ENCODE measurements around the gene CES2.
"Not testable (repeated sequence)": the region's sequence is repeated elsewhere in the genome, so short reads cannot be mapped to it uniquely, and the experiment has no call there.

The CES2 gene

DNA sequence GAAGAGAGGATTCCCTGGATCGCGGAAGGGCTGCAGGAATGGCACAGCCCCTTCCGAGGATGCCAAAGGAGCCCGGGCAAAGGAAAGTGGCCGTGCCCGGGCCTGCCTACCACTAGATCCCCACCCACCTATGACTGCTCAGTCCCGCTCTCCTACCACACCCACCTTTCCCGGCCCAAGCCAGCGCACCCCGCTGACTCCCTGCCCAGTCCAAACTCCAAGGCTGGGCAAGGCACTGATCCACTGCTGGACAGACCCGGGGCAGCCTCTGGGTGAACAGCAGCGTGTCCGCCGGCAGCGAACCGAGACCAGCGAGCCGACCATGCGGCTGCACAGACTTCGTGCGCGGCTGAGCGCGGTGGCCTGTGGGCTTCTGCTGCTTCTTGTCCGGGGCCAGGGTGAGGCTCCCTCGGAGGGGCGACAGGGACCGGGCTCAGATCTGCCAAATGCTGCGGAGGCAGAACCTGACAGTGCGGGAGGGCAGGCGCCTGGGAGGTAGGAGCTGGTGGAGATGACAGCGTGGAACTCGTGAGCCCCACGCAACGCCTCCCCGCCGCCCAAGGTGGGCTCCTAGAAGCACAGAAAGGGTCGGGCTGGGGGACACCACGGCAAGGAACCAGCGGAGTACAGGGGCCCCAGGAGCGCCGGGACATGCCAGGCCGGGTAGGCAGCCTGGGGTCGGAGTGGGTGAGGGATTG, at the start of gene CES2:
Gene CES2, plus strand, starts transcription at position 203 of the 698 bp plus-strand sequence. Its CDS starts 120 bp downstream, at position 323.
- in situ Hi-C loops (cut with MboI; ENCODE audit: low sequenced_read_pairs) = no loop called here

DNA sequence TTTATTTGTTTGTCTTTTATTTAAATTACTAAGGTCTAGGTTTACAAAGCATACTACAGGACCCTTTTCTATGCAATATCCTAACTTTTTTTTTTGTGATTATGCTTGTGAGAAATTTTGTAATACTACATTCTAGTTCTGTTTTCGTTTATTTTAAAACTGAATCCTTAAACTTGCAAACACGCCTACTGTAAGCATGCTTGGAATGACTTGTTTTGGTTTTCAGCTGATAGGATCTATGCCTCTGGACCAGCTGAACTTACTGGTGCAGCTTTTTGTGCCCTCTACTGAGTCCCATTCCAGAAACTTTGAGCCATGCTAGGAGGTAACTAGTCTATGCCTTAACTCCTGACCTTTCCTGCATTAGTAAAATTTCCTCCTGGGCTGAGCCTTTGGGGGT, 49.0 kb upstream of the CES2 start:
- in situ Hi-C loops (cut with MboI; ENCODE audit: low sequenced_read_pairs) = no loop called here

DNA sequence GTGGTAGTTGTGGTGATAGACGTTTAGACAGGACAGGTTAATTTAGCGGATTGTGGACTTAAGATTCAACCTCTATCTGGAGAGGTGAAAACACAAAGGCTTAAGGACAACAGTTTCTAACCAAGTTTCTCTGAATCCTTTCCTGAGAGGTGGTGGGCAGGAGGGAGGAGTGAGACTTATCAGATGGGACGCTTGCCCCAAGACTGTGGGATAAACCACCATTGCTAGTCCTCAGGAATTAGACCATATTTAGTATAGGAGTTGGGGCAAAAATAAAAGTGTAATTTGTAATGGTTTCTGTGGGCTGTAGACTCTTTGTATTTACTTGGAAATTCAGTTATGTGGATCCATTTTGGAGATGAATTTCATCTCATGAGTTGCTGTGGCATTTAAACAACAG, 48.4 kb upstream of the CES2 start:
- in situ Hi-C loops (cut with MboI; ENCODE audit: low sequenced_read_pairs) = no loop called here

GRCh38 chr16:66888647-66889615, 46.4 kb upstream of the CES2 start:
- in situ Hi-C loops (cut with MboI; ENCODE audit: low sequenced_read_pairs) = no loop called here

- in situ Hi-C loops (cut with MboI; ENCODE audit: low sequenced_read_pairs) = no loop called here
Measured at GRCh38 chr16:66889622-66890021, 45.7 kb upstream of the CES2 start.

DNA sequence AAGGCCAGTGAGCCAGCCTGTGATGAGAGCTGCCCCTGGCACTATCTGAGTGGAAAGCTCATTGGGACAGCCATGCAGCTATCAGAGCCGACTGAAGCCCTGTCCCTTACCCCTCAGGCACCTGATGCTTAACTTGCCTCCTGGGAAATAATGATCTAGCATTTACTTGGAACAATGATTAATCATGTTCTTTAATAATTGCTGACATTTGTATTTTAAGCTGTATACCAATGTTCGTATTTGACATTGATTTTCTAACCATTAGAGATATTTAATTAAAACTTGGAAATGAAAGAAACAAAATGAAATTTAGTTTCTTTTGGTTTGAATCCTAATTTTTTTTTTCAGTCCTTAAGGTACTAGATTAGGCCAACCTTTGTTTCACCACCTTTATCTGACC, 44.5 kb upstream of the CES2 start:
- in situ Hi-C loops (cut with MboI; ENCODE audit: low sequenced_read_pairs) = no loop called here

- in situ Hi-C loops (cut with MboI; ENCODE audit: low sequenced_read_pairs) = no loop called here
Measured at GRCh38 chr16:66891360-66891759, 44.0 kb upstream of the CES2 start.

- in situ Hi-C loops (cut with MboI; ENCODE audit: low sequenced_read_pairs) = no loop called here
Measured at GRCh38 chr16:66891797-66892196, 43.5 kb upstream of the CES2 start.

- in situ Hi-C loops (cut with MboI; ENCODE audit: low sequenced_read_pairs) = no loop called here
Measured at GRCh38 chr16:66894055-66894454, 41.3 kb upstream of the CES2 start.

- in situ Hi-C loops (cut with MboI; ENCODE audit: low sequenced_read_pairs) = no loop called here
Measured at GRCh38 chr16:66894948-66895688, 40.2 kb upstream of the CES2 start.

DNA sequence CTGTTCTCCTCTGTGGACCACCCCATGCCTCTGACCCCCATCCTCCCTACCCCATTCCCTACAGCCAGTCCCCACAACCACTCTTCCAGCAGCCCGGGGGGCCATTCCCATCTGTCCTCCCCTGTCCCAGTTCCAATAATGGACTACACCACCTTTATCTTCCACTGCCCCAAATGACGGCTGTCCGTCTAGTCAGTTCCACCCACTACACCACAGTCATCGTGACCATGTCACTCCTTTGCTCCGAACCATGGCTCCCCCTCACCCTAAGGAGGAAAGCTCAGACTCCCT, 39.7 kb upstream of the CES2 start:
- in situ Hi-C loops (cut with MboI; ENCODE audit: low sequenced_read_pairs) = no loop called here

GRCh38 chr16:66895999-66896398, 39.3 kb upstream of the CES2 start:
- in situ Hi-C loops (cut with MboI; ENCODE audit: low sequenced_read_pairs) = no loop called here

- in situ Hi-C loops (cut with MboI; ENCODE audit: low sequenced_read_pairs) = not testable (repeated sequence)
Measured at GRCh38 chr16:66896682-66897081, 38.6 kb upstream of the CES2 start.

- in situ Hi-C loops (cut with MboI; ENCODE audit: low sequenced_read_pairs) = no loop called here
Measured at GRCh38 chr16:66898207-66898606, 37.1 kb upstream of the CES2 start.

DNA sequence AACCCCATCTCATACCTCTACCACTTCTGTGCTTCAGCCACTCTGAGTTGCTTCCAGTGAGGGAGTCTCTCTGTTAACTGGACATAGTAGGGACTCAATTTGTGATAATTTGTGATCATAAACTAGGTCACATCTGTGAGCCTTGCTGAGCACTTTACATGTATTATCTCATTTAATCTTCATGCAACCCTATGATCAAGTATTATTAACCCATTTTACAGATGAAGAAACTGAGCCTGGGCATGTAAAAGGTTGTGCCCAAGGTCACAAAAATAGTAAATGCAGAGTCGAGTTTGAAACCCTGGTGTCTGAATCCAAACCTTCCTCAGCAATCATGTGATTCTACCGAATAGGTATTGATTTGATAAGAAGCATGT, 36.4 kb upstream of the CES2 start:
- in situ Hi-C loops (cut with MboI; ENCODE audit: low sequenced_read_pairs) = no loop called here

- in situ Hi-C loops (cut with MboI; ENCODE audit: low sequenced_read_pairs) = no loop called here
Measured at GRCh38 chr16:66899310-66899944, 35.9 kb upstream of the CES2 start.

GRCh38 chr16:66899945-66900710, 35.2 kb upstream of the CES2 start:
- in situ Hi-C loops (cut with MboI; ENCODE audit: low sequenced_read_pairs) = no loop called here

DNA sequence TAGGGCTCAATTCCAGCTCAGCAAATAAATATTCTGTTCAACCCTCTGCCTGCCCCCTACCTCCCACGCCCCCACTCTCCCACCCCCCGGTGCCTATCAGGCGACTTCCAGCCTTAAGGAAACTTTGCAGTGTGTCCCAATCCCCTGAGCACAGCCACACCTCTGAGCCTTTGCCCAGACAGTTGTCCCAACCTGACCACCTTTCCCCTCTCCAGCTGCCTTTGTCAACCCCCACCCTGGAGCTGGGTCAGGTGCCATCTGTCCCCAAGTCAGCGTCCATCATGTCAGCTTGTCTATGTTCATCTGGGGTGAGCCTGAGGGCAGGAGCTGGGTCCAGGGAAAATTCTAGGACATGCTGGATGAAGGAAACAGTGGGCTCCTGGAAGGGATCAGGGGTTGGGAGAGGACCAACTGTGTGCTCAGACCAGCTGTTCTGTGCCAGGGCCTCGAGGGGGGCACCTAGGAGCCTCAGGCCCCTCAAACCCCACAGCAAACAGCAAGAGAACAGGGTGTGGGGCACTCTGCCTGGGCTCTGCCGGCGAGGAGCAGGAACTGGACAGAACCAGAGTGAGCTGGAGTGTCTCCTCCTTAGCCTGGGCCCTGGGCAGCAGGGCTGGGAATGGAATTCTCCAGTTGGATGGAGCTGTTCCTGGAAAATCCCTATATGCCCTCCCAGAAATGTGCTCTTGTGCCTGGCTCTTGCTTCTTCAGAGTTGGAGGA, 34.4 kb upstream of the CES2 start:
- in situ Hi-C loops (cut with MboI; ENCODE audit: low sequenced_read_pairs) = no loop called here

- in situ Hi-C loops (cut with MboI; ENCODE audit: low sequenced_read_pairs) = no loop called here
Measured at GRCh38 chr16:66901626-66902025, 33.7 kb upstream of the CES2 start.

All from hTERT RPE-1 (cell line).